Measurements from ENCODE around the gene USH1C.

Gene USH1C

DNA sequence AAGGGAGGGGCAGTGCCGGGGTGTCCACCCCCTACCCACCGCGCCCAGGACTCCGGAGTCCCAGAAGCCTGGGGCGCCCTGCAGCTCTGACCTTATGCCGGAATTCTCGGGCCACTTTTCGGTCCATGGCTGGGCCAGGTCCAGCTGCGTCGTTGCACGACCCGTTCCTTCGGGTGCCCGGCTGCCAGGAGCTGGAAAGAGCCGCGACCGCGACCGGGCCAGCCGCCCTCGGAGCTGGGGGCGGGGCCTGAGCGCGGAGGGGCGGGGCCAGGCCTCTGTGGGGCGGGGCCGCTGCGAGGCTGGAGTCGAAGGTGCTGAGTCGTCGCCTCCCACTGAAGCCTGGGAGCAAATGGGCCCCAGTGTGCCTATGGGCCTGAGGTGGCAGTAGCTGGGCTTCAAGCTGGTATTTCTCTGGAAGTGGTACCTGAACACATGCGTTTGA is at the start of gene USH1C:
Gene USH1C (minus strand): TSS at position 236 of the 442 bp plus-strand sequence. CDS start 109 bp downstream, at position 127.
- no peak for DNase-seq (ENCODE audit: low spot score)

DNA sequence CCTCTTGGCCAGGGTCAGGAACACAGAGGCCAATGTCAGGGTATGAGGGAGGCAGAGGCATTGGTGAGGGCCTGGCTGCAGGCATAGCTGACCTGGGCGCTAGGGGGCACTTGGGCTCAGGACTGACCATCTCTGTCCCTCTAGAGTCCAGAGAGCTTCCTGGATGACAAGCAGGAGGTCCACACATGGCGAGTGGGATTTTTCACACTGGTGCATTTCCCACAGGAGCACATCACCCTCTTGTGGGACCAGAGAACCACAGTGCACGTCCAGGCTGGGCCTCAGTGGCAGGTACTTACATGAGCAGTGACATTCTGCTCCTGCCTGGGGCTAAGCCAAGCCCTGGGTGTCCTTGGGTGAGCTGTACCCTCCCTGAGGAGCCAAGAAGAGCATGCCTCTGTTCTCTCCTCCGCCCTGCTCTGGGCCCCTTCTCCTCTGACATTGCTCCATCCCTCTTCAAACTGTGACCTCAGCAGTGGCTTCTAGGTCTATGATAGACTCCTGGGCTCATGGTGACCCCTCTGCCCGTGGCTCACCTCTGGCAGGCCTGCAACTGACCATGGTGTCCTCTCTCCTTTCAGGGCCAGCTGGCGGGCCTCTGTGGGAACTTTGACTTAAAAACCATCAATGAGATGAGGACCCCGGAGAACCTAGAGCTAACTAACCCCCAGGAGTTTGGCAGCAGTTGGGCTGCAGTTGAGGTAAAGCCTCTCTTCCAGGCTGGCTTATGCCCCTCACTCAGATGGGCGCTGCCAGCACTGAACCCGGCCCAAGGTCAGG is 49.4 kb upstream of the USH1C start:
- no peak for DNase-seq (ENCODE audit: low spot score)

DNA sequence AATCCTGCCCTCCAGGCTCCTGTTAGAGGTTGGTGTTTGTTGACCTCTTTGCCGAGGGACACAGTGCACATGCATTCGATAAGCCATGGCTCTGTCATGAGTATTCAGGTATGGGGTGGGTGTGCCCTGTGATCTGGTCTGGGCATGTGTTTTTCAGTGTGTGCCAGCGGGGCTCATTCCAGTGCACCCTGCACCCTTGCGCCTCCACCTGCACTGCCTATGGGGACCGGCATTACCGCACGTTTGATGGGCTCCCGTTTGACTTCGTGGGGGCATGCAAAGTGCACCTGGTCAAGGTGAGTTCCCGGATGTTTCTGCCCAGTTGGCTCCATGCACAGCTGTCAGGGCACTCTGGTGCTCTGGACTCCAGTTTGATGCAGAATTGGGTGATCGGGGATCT is 47.1 kb upstream of the USH1C start:
- no peak for DNase-seq (ENCODE audit: low spot score)

DNA sequence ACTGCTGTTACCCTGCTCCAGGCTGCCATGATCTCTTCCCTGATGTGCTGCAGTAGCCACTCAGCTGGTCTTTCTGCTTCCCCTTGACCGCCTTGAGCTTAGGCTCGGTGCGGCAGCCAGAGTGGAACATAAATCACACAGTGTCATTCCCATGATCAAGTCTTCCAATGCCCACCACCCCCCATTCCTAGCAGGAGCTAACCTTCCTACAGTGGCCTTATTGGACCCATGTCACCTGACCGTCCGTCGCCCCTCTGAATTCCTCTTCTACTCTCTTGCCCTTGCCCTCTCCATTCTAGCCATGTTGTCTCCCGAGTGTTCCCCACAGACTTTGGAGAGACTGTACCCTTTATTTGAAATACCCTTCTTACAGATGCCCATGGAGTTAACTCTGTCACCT is 46.2 kb upstream of the USH1C start:
- no peak for DNase-seq (ENCODE audit: low spot score)

DNA sequence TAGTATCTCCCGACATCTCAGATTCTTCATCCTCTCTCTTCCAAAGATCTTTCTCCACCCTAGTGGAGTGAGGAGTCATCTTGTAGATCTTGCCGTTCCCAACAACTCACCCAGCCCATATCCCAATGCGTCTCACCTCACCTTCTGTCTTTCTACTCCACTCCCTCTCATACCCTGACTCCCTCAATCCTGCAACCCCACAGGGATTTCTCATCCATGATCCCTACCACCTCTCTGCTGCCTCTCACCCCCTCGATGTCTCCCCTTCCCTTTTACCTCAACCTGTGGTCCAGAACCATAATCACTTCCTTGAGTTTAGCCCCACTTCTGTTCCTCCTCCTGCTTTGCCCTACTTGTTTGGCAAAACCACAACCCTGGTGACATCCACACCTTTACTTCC is 44.5 kb upstream of the USH1C start:
- DNase-seq (ENCODE audit: low spot score), result no peak

DNA sequence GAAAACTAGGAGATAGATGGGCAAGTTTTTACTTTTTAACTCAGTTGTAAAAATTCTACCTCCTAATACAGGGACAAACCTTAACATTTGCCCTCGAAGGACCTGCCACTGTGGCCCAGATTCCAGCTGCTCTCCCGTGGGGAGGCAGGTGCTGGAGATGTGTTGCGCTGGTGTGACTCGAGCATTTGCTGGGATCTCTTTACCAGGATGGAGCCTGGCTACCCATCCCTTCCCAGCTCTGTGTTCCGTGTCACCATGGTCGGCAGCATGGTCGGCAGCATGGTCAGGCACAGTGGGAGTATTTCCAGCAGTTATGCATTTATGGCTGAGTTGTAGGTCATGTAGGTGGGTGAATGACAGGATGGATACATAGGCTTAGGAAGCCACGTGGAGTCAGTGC is 44.0 kb upstream of the USH1C start:
- no peak for DNase-seq (ENCODE audit: low spot score)

DNA sequence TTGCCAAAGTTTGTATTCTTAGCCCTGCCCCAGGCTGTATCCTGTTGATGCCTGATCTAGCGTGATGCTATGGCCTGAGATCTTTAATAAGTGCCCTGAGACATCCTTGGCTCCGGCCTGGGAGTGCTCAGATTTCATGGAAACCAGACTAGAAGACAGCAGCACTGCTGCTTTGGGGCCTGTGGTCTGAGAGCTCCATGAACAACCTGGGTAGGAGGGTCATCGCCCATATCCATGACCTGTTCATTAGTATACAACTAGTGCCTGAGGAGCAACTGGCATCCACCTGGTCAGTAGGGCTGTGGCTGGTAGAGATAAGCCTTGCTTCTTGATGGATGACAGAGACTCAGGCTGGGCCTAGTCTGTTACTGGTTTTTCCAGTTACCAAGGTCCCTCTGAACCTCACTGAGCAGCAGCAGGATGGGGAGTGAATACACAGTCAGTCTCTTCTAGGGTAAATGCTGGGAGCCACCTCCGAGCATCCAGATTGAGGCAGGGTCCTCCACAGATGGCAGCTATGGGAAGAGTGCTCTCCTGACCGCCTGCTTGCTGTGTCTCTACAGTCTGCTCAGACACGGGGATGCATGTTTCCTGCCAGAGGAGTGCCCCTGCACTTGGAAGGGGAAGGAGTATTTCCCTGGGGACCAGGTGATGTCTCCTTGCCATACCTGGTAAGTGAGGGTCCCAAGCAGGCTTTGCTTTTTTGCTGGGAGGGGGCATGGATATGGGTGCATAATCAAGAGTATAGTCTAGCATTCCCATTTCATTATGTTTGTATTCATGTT is 41.9 kb upstream of the USH1C start:
- no peak for DNase-seq (ENCODE audit: low spot score)

DNA sequence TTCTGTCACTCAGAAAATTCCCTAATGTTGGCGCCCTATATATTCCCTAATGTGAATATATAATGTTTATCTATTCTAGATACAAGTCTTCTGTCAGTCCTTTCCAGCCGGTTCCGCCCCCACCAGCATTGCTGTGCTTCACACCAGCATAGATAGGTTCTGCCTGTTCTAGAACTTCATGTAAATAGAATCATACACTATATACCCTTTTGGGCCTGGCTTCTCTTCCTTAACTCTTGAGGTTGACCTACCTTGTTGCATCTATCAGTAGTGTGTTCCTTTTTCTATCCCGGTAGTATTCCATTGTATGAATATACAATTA is 37.5 kb upstream of the USH1C start:
- no peak for DNase-seq (ENCODE audit: low spot score)

DNA sequence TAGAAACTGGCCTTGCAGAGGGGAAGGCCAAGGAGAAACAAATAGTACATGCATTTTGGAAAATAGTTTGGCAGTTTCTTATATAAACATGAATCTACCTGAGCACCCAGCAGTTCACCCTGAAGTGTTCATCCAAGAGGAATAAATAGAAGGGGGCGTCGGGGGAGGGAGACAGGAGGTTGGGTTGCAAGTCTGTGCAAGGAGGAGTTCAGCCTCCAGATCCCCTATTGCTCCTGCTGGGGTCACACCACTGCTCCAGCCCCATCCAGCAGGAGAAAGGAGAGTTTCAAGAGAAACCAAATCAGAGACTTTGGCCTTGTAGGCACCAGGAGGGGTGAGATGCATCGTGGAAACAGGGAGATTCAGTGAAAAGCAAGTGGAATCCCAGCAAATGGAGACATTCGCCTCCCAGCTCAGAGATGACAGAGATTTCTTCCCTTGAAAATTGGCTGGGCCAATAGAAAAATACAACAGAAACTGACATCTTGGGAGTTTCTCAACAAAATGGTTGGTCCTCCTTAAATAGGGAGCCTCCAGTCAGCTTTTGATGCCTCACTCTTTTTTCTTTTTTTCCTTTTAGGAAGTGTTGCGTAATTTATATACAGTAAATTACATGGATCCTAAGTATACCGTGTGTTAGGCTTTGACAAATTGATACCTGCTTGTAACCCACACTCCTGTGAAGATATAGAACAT is 37.0 kb upstream of the USH1C start:
- DNase-seq (ENCODE audit: low spot score), result no peak

DNA sequence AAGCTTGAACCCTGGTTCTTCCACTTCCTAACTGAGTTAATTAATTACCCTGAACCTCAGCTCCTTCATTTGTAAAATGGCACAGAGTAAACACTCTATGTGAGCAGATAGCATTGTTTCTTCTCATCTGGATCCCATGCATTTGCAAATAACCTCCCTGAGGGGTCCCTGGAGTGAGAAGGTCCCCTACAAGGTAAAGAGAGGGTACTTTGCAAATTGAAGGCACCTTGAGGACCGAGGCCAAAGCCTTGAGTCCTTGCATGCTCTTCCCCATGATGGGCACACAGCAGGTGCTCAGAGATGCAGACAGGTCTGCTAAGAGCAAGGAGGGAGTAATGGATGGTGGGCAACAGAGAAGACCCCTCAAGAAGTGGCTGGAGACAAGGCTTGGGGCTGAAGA is 36.1 kb upstream of the USH1C start:
- DNase-seq (ENCODE audit: low spot score), result no peak

DNA sequence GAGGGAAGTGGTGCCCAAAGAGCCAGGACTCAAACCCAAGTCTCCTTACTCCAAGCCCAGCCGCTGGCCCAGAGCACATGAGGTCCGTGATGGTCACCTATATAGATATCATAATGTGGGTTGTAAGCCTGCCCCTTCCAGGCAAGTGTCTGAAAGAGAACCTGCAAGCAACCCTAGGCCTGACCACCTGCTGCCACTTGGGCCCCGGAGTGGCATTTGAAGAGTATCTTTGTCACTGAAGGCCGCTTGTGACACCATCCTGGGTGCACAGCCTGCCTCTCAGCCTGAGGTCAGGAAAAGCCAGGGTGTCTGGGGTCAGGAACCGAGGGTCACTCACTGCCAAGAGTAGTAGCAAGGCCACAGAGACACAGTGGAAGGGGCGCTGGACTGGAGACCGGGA is 35.2 kb upstream of the USH1C start:
- DNase-seq (ENCODE audit: low spot score), result no peak

DNA sequence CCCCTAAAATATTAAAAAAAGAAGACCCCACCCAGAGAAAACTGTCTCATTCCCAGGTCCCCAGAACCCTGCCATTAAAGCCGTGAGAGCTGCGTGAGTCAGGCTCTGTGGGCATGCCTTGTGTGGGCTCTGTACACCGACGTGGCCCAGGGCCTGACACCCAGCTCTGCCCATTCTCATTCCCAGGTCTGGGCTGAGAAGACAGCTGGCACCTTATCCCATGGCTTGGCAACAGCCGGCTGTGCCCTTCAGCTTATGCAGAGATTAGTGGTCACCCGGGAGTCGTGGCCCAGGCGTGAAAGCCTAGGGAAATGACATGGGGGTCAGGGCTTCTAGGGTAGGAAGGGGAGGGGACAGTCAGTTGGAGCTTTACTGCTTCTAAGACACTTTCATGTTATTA is 34.7 kb upstream of the USH1C start:
- no peak for DNase-seq (ENCODE audit: low spot score)

DNA sequence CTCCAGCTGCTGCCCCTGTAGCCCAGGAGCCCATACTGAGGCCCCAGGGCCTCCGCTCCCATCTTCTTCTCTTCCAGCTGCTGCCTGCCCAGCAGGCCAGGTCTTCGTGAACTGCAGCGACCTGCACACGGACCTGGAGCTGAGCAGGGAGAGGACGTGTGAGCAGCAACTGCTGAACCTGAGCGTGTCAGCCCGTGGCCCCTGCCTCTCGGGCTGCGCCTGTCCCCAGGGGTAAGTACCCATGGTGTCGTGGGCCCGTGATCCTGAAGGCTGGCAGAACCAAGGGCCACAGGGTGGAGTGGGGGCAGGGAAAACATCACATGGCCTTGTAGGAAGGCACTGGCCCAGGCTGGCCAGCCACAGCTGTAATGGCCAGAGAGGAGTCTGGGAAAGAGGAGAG is 34.1 kb upstream of the USH1C start:
- DNase-seq (ENCODE audit: low spot score), result no peak

DNA sequence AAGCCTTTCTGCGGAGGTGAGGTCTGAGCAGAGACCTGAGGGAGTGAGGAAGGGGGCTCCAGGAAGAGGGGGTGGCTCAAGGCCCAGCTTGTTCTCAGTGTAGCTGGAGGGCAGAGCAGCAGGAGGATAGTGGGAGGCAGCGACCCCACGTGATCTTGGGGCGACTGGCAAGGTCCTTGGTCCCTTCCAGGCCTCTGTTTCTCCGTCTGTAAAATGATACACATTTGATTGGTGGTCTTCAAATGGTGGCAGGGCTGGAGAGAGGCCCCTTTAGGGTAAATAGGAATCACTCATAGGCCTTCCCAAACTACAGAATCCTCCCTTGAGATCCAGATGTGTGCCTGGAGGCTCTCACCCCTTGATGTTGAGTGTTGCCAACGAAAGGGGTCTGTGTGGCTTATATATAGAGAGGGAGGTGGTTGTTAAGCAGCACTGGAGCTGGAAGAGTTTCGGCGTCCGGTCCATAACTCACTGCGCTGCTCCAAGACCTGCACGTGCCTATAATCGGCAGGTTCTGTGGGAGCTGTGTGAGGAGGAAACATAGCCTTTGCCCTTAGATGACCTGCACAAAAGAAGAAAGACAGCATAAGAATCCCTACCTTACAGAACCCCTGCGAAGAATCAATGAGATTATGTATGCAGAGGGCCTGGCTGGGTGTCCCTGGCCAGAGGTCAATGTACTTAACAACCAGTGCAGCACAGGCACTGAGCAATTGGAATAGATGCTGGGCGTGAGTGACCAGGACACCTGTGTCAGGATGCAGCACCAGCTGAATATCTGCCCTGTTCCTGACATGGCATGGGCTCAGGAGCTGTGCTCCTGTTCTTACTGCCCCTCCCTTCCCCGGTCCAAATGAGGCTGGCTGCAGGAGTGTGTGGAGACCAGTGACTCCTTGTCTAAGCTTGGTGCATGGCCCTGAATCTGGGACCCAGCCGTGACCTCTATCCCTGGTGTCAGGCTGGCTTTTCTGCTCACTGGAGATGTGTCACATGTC is 31.5 kb upstream of the USH1C start:
- no peak for DNase-seq (ENCODE audit: low spot score)

DNA sequence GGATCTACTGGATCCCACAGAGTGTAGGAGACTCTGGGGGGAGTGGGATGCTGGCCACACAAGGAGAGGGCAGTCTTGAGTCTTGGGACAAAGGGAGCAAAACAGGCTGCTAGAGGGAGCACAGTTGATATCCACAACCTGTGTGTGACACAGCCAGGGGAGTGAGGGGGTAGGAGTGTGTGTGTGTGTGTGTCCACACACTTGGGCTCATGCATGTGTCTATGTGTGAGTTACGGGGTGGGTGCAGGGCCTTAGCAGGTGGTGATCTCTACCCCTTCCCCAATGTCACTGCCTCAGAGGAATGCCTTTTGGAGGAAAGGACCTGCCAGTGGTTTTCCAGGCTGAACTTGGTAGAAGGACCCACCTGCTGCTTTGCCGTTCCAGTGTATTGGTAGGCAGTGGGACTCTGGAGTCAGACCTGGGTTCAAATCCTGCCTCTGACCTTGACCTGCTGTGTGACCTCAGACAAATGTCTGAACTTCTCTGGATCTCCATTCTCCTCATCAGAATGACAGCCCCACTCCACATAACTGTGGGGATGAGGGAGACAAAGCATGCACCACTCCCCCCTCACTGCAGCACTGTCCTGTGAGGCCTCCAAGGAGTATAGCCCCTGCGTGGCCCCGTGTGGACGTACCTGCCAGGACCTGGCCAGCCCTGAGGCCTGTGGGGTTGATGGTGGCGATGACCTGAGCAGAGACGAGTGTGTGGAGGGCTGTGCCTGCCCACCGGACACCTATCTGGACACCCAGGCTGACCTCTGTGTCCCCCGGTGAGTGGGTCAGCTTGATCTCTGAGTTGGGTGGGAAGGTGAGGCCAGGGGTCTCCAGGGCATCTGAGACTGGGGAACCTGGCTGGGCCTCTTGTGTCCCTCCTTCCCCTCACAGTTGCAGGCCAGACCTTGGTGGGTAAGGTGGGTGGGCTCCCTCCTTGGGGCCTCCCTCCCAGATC is 30.2 kb upstream of the USH1C start:
- no peak for DNase-seq (ENCODE audit: low spot score)

DNA sequence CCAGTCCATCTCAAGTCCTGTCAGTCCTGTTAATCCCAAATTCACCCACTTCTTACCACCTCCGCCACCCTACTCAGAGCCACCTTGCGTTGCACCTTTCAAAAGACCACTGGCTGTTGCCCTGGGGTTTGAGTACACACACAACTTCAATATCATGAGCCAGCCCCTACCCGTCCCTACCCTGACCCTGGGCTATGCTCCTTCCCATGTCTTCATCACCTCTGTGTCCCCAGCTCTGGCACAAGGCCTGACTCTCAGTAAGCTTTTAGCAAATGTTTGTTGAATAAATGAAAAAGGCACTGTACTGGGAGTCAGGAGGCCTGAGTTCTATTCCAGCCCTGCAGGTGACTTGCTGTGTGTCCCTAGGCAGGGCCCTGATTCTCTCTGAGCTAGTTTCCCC is 29.3 kb upstream of the USH1C start:
- no peak for DNase-seq (ENCODE audit: low spot score)

DNA sequence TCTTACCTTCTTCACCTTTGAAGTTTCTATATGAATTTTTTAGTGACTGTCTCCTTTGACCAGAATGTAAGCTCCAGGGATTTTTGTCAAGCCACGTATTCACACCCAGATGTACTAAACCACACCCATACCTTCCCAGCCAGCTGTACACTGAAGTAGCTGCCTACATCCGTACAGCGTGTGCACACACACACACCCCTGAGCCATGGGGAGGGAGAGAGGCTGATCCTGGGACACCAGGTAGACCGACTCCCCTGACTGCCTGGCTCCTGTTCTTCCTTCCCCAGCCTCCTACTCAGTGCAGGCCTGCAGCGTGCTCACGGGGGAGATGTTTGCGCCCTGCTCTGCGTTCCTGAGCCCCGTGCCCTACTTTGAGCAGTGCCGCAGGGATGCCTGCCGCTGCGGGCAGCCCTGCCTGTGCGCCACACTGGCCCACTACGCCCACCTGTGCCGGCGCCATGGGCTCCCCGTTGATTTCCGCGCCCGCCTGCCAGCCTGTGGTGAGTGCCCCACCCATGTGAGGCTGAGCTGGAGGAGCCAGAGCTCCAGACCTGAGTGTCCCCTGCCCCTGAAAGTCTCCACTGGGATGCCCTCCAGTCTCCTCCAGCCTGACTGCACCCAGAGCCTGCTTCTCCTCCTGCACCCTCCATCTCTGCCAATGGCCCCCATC is 28.7 kb upstream of the USH1C start:
- DNase-seq (ENCODE audit: low spot score), result no peak

DNA sequence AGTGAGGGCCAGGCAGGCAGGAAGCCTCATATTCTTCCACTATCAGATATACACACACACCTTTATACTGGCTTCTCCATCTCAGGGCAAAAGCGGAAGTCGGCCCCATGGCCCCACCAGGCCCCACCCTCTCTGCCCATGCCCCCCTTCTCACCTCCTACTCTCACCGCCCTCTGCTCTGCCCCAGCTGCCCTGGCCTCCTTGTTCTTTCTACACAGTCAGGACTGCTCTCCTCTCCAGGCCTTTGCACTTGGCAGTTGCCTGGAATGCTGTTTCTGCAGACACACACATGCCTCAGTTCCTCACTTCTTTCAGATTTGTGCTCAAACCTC is 28.1 kb upstream of the USH1C start:
- no peak for DNase-seq (ENCODE audit: low spot score)

DNA sequence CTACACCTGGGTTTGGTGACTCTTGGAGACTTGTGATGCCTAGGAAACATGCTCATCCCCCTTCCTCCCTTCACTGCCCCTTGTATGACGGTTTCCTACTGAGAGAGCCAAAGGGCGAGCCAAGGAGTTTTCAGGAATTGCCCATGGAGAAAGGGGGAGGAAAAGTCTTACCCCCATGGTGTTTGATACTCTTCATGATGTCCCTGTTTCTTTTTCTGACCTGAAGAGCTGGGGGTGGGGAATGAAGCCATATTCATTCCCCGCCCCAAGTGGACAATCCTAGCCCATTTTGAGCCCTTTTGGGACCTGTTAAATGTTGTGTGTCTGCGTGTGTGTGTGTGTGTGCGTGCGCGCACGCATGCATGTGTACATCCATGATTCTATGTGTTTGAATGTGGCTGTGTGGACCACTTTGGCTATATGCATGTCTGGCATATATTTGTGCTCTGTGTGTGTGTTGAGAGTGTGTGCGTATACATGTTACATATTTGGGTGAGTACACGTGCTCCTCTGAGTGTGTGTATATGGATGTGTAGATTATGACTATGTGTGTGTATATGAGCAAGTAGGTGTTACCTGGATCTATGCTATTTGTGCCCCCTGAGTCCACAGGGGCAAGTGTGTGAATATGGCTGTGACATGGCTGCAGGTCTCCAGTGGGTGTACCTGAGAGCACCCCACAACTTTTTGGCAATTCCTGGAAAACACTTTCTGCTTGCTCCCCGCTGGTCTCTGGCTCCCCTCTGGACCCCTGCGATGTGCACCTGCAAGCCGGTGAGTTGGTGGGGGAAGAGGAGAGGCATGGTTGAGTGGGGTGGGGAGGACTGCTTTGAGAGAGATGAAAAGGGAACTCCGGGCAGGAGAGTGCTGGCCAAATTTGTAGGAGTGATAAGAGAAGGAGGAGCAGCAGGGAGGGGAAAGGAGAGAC is 27.5 kb upstream of the USH1C start:
- DNase-seq (ENCODE audit: low spot score), result no peak

Data from hematopoietic multipotent progenitor cell treated with erythropoietin and hydrocortisone succinate and interleukin-3 and kit ligand, for 17 days (in vitro differentiated cells).